Kidney (tissue), 14 donors: ENCODE measurements around the gene PHACTR1. TPM values are rescaled to one million over a fixed set of nuclear protein-coding genes. Genes with fewer than 3 reads are reported as not detected.

Experiments
- DNase-seq, 5 donors: peaks; one replicate each; pipeline ENCODE4 v3.0.0-alpha.2; 2013 to 2020
- FAIRE-seq: peaks from 2 replicates; lab custom pipeline; 2012; peaks lifted over from hg19 to GRCh38; lab: Jason Lieb, UNC
- H3K27ac ChIP-seq, 2 donors: one replicate each; pipeline ENCODE4 v1.7.0; 2013; ENCODE audit warnings: low read depth in 2 of 2, low read length in 2 of 2, inconsistent platforms in 1 of 2
- H3K27me3 ChIP-seq: one replicate; pipeline ENCODE4 v1.7.1; 2013; ENCODE audit warnings: low read length, inconsistent platforms; ENCODE audit not compliant: control insufficient read depth, insufficient read depth
- H3K36me3 ChIP-seq, 3 donors: one replicate each; pipeline versions ENCODE4 v1.7.0 to v1.7.1; 2013; ENCODE audit warnings: low read length in 3 of 3, control low read depth in 1 of 3, inconsistent platforms in 1 of 3; ENCODE audit not compliant: insufficient read depth in 3 of 3, control insufficient read depth in 2 of 3
- H3K4me1 ChIP-seq, 3 donors: one replicate each; pipeline versions ENCODE4 v1.7.0 to v1.7.1; 2013; ENCODE audit warnings: low read length in 3 of 3, inconsistent platforms in 1 of 3, low read depth in 1 of 3; ENCODE audit not compliant: control insufficient read depth in 2 of 3, insufficient read depth in 2 of 3
- H3K4me3 ChIP-seq, 3 donors: one replicate each; pipeline versions ENCODE4 v1.7.0 to v1.8.1; 2013; ENCODE audit warnings: low read length in 3 of 3, control low read depth in 1 of 3, inconsistent platforms in 1 of 3
- H3K9ac ChIP-seq, 3 donors: one replicate each; pipeline versions ENCODE4 v1.7.0 to v1.7.1; 2013; ENCODE audit warnings: low read length in 3 of 3, control low read depth in 1 of 3, inconsistent platforms in 1 of 3
- H3K9me3 ChIP-seq, 3 donors: one replicate each; pipeline versions ENCODE4 v1.7.0 to v1.7.1; 2013; ENCODE audit warnings: low read length in 3 of 3, control low read depth in 1 of 3, inconsistent platforms in 1 of 3; ENCODE audit not compliant: control insufficient read depth in 2 of 3, insufficient read depth in 1 of 3
- CTCF ChIP-seq: IDR thresholded peaks from 3 replicates; pipeline ENCODE4 v1.5.1; 2012; ENCODE audit warnings: mild to moderate bottlenecking, moderate library complexity, borderline replicate concordance; ENCODE audit not compliant: insufficient read depth; ENCODE audit errors: extremely low read depth
- intact Hi-C: fragments of 100-400 bp; cut with DNase I; formaldehyde crosslinking; loops from one replicate; pipeline ENCODE4 v1.11.1; 2022
- polyA plus RNA-seq: library from polyadenylated mRNA; stranded (reverse); fragments of 350-450 nt; fragmentation: Illumina TruSeq; extraction: RNeasy Lipid Tissue Mini Kit (QIAGEN cat#74804); gene quantifications from one replicate; pipeline ENCODE4 v1.2.3, GENCODE V29; 2014; ENCODE audit warnings: low read depth, low replicate concordance; ENCODE audit not compliant: insufficient read depth
- total RNA-seq: library from RNA; stranded (reverse); fragmentation: NEBNext Ultra II Directional; extraction: Animal tissue kit (Norgen Biotek cat#: 25700); gene quantifications from one replicate; pipeline ENCODE4 v1.2.1, GENCODE V29; 2021
- donor health status: control.
- donor health status: control.
- donor health status: control.
- donor health status: control.
- donor health status: control.
- donor health status: DM: yes; HTN: yes; CAD: no.
- donor health status: Normal renal cell carcinoma (clear cell type).

PHACTR1 gene
- total and polyA plus RNA-seq, 2 donors from 2014 or later, result 3.3 to 33.6 TPM

GRCh38 chr6:13034316-13034715, 317.7 kb downstream of the PHACTR1 start:
- Histone ChIP-seq H3K9ac (no peak overlapping the region), H3K27me3 (no peaks in the 10 kb centered on the region), H3K9me3 (no peaks in the 10 kb centered on the region), H3K27ac (no peak overlapping the region), H3K4me3 (no peak overlapping the region), H3K4me1 (no peaks in the 10 kb centered on the region), H3K36me3 (no peaks in the 10 kb centered on the region)
- TF ChIP-seq CTCF, result no peak
- DNase-seq, result no peak
- FAIRE-seq, result no peak
- intact Hi-C loops, result no loop called here

- no peak overlapping the region for H3K9ac ChIP-seq
- no peak overlapping the region for H3K27ac ChIP-seq
- H3K36me3 ChIP-seq, result no peaks in the 10 kb centered on the region
- DNase-seq (no peak), FAIRE-seq (no peak)
- H3K4me3 ChIP-seq, result no peak overlapping the region
- intact Hi-C loops, result no loop called here
- H3K4me1 ChIP-seq, result no peaks in the 10 kb centered on the region
- no peak for TF ChIP-seq CTCF
- no peaks in the 10 kb centered on the region for H3K27me3 ChIP-seq
- H3K9me3 ChIP-seq, result no peaks in the 10 kb centered on the region
These were observed 319.0 kb downstream of the PHACTR1 start for GRCh38 chr6:13035606-13036005.

GRCh38 chr6:13038315-13038714, 321.7 kb downstream of the PHACTR1 start:
- intact Hi-C loops, result no loop called here
- TF ChIP-seq CTCF, result no peak
- no peaks in the 10 kb centered on the region for H3K4me1 ChIP-seq
- H3K4me3 ChIP-seq, result no peak overlapping the region
- peak in 1 of 5 donors; percentile 46 for DNase-seq
- no peaks in the 10 kb centered on the region for H3K36me3 ChIP-seq
- H3K9me3 ChIP-seq, result no peaks in the 10 kb centered on the region
- no peak overlapping the region for H3K9ac ChIP-seq
- FAIRE-seq, result no peak
- H3K27ac ChIP-seq, result no peak overlapping the region
- H3K27me3 ChIP-seq, result no peaks in the 10 kb centered on the region

- H3K4me3 ChIP-seq, result no peak overlapping the region
- no peaks in the 10 kb centered on the region for H3K9me3 ChIP-seq
- DNase-seq (no peak), FAIRE-seq (no peak)
- no peaks in the 10 kb centered on the region for H3K4me1 ChIP-seq
- H3K27ac ChIP-seq, result no peak overlapping the region
- intact Hi-C loops, result no loop called here
- TF ChIP-seq CTCF, result no peak
- no peaks in the 10 kb centered on the region for H3K36me3 ChIP-seq
- H3K27me3 ChIP-seq, result no peaks in the 10 kb centered on the region
- H3K9ac ChIP-seq, result no peak overlapping the region
These were observed 322.2 kb downstream of the PHACTR1 start for GRCh38 chr6:13038741-13039190.
